HG03575 (cell line): ENCODE results near the gene HSD17B3.
"Not testable (repeated sequence)": the region's sequence is repeated elsewhere in the genome, so short reads cannot be mapped to it uniquely, and the experiment has no call there.

ENCODE experiments used
- ATAC-seq: cut with Tn5 transposase; IDR thresholded peaks from one replicate; pipeline ENCODE4 v1.9.1; 2021; ENCODE audit not compliant: unreplicated experiment, insufficient number of reproducible peaks, low FRiP score; ENCODE audit errors: extremely low read depth

Gene HSD17B3

DNA sequence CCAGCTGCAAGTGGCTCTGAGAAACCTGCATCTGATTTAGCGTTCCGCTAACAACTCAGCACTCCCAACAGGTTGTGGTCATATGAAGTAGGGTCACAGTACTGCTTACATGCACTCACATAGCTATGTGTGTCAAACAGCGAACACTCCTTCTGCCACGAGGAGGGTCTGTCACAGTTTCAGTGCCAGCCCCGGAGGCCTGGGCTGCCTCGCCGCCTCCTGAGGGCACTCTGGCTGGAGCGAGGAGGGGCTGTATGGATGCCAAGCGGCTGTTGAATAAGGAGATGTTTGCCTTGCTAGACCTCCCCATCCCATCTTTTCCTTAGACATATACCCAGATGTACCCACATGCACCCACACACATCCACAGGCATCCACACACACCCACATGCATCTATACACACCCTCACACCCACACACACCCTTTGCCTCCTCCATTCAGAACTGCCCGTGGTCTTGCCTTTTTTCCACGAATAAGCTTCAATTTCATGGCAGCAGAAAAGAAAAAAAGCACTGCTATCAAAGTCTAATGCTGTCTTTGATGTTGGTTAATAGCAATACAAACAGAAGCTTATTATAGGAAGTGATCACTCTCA, 95.7 kb downstream of the HSD17B3 start:
- ATAC-seq = no peak

- ATAC-seq = no peak
Measured at GRCh38 chr9:96204853-96205252, 97.1 kb downstream of the HSD17B3 start.

- ATAC-seq = no peak
Measured at GRCh38 chr9:96203867-96204501, 98.0 kb downstream of the HSD17B3 start.

GRCh38 chr9:96202971-96203780, 98.8 kb downstream of the HSD17B3 start:
- no peak for ATAC-seq

DNA sequence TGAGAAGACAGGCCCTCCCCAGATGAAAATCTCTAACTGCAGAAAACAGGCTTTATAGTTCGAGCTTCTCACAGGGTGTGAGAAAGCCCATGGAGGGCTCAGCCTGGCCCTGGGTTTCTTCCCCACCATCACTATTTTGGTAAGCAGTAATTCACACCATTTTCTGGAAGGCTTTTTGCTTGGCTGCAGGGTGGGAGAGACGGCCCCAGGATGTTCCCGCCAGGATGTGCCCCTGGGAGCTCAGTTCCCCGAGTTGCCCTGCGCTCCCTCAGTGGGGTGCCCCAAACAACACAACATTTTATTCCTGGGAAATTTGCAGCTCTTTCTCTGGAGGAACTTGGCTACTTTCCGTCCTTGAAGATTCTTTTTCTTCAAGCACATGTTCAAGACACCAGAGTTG, 100.8 kb downstream of the HSD17B3 start:
- ATAC-seq = no peak

DNA sequence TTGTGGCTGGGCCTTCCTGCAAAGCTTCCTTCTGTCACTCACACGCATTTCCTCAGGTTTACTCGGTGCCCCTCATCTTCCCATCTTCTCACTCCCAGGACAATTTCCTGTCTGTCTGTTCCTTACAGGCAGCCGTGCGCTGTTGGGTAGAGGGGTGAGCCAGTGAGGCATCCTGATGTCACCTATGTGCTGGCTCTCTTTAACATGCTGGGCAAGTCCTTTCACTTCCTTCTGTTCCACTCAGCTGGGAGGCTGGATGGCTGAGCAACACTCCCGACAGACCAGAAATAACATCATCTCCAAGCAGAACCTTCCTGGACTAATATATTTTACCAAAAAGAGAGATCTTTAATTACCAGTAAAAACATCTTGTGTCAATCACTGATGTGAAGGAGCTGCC, 103.0 kb downstream of the HSD17B3 start:
- ATAC-seq = no peak

DNA sequence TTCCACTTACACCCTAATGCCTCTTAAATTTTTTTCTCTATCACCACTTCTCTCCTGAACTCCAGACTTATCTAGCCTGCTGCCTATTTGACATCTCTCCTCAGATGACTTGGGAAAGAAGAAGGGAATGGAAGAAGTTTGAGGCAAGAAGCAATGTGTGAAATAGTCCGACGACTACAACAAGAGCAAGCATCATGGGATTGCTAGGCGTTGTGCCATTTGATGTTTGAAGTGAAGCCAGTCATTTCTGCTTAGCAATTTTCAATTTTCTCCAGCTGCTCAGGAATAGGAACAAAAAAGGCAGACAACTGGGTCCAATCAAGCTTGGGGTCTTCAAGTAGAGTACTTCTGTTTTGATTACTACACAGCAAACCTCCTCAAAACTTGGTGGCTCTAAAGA, 106.4 kb downstream of the HSD17B3 start:
- no peak for ATAC-seq

DNA sequence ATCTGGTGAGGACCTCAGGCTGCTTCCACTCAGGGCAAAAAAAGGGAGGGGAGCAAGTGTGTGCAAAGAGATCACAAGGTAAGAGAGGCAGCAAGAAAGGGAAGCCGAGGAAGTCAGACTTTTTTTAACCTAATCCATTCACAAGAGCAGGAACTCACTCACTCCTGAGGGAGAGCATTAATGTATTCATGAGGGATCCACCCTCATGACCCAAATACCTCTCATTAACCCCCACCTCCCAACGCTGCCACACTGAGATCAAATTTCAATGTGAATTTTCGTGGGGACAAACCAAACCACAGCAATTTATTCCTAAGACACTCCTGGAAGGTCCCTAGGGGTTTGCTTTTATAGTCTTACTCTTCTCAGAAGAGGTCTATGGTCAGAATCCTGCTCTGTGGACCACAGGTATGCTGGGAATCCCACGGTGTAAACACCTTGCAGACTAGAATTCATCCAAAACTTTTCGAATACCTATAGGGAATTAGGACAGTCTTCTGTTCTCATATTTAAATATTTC, 108.7 kb downstream of the HSD17B3 start:
- ATAC-seq = no peak

DNA sequence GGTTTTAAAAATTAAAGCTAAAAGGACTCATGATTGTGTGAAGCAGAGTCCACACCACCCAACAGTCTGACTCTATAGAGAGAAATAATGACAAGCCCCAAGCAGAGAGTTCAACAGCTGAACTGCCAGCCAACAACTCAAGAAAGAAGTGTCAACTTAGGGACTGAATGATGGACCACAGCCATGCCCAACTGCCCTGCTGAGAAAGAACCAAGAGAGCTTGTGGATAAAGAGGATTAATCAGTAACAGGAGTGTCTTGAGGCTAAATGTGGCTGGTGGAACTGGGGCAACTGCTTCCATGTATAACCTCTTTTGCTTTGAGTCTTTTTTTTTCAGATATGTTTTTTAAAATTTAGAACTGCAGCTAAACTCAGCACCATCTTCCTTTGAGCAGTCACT, 109.3 kb downstream of the HSD17B3 start:
- no peak for ATAC-seq

DNA sequence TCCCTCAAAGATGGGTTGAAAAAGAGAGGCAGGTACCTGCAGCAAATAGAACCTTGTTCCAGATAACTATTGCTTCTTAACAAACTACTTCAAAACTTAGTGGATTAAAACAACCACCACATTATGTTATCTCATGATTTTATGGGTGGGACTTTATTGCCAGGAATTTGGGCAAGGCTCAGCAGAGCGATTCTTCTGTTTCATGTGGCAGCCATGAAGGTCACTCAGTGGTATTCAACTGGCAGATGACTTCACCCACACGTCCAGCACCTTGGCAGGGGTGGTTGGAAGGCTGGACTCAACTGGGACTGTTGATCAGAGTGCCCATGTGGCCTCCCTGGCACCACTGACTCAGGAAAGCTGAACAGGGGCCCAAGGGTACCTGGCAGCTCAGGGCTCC, 112.0 kb downstream of the HSD17B3 start:
- ATAC-seq = no peak

DNA sequence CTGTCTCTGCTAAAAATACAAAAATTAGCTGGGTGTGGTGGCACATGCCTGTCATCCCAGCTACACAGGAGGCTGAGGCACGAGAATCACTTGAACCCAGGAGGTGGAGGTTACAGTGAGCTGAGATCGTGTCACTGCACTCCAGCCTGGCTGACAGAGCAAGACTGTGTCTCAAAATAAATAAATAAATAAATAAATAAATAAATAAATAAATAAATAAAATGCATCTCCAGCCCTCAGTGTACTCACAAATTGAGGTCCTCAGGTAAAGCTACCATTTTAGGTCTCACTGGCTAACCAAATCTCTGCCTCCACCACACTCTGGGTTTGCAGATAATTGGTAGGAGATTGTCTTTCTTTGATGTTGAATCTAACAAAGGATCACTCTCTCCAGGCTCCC, 112.4 kb downstream of the HSD17B3 start:
- not testable (repeated sequence) for ATAC-seq

- ATAC-seq = no peak
Measured at GRCh38 chr9:96188571-96188970, 113.4 kb downstream of the HSD17B3 start.

GRCh38 chr9:96187151-96187555, 114.8 kb downstream of the HSD17B3 start:
- no peak for ATAC-seq

DNA sequence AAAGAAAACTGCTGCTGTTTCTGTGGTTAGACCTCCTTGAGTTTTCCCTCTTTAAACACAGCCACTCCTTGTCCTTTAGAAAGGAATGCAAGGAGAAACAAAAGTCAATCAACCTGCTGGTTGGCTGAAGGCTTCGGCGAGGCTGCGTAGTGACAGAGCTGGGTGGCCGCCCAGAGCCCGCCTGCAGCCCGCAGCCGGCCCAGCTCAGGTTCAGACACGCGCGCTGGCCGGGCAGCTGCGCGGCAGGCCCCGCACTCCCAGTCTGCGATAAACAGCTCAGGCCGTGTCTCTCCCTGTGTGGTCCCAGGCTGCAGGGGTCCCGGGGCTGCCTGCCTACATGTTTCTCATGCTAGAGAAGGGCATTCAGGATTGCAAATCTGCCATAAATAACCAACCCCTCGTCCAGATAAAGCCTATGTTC, 115.4 kb downstream of the HSD17B3 start:
- ATAC-seq = no peak

DNA sequence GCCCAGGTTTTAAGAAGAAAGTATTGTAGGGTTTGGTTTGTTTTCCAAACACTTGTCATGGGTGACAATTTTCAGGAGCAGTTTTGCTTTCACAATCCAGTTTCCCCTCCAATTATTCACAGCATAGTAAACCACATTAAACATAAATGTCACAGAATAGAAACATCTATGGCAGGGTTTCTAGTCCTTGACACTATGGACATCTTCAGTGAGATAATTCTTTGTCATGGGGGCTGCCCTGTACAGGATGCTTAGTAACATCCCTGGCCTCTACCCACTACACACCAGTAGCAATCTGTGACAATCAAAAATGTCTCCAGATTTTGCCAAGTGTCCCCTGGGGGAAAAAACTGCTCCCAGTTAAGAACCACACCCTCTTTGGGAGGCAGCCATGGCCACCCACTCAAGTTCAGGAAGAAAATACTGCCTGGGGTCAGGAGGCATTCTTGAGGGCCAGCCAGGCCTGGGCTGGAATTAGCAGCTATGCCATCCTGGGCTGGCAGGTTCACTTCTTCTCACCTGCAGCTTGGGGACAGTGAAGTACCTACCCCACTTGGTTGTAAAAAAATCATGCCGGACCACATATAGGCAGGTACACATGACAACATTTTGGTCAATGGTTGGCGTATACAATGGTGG, 116.3 kb downstream of the HSD17B3 start:
- ATAC-seq = no peak
